Thyroid gland (tissue), 4 donors: ENCODE results near the gene CYP3A4. TPM values are rescaled to one million over a fixed set of nuclear protein-coding genes. Genes with fewer than 3 reads are reported as not detected.

Experiments
- small RNA-seq: library from RNA; depleted of rRNA; stranded (forward); fragments of <200 nt; gene quantifications from one replicate; pipeline ENCODE3, GENCODE V24; 2016
- total RNA-seq, 4 donors: library from RNA; depleted of rRNA; stranded (reverse); fragments of >200 nt; gene quantifications; one replicate each; pipeline ENCODE4 v1.2.3, GENCODE V29; 2016

CYP3A4 gene
- total RNA-seq, 4 donors from 2014 or later, result not detected

Small RNA genes within 50 kb of the gene (small RNA-seq; reads per million reads assigned to genes)
- gene CYP3A137P, result not detected

Other genes starting within 250 kb of the CYP3A4 start
- gene FAM200A, start 232.1 kb downstream of the CYP3A4 start, total RNA-seq, result 10 to 100 TPM in 1 of 4 donors, 1 to 10 TPM in 3; 4.4 to 10.6 (median 7.4) TPM
- gene ZNF655, start 225.5 kb downstream of the CYP3A4 start, total RNA-seq, result 100 to 1,000 TPM; 113 to 144 (median 118) TPM
- 1 to 10 TPM; 1.1 to 3.2 (median 2.3) TPM for gene TMEM225B, start 185.9 kb downstream of the CYP3A4 start, total RNA-seq
- gene ZSCAN25, start 167.2 kb downstream of the CYP3A4 start, total RNA-seq, result 10 to 100 TPM; 17.5 to 32.4 (median 23.8) TPM
- gene CYP3A5, start 104.2 kb downstream of the CYP3A4 start, total RNA-seq, result 1 to 10 TPM in 1 of 4 donors, under 1 TPM in 3; 0.24 to 1.2 (median 0.73) TPM
- gene CYP3A7, start 49.0 kb downstream of the CYP3A4 start, total RNA-seq, result not detected
- gene CYP3A43, start 43.8 kb upstream of the CYP3A4 start, total RNA-seq, result not detected
- 1 to 10 TPM in 1 of 4 donors, under 1 TPM in 1, not detected in 2; 0.45 to 1.2 TPM for gene OR2AE1, start 92.8 kb upstream of the CYP3A4 start, total RNA-seq
- gene TRIM4, start 135.3 kb upstream of the CYP3A4 start, total RNA-seq, result 10 to 100 TPM; 39.7 to 78.1 (median 59.3) TPM
- gene GJC3, start 145.4 kb upstream of the CYP3A4 start, total RNA-seq, result not detected
- 1 to 10 TPM in 3 of 4 donors, not detected in 1; 1.6 to 3.5 (median 3.1) TPM for gene AZGP1, start 191.8 kb upstream of the CYP3A4 start, total RNA-seq
- gene ZKSCAN1, start 231.4 kb upstream of the CYP3A4 start, total RNA-seq, result 10 to 100 TPM; 34.0 to 41.4 (median 35.3) TPM